OCI-M1 (cell line): ENCODE data around the gene OR8G5.

ENCODE experiments used
- DNase-seq: peaks from one replicate; lab custom pipeline; 2025; lab: John Stamatoyannopoulos, UW

OR8G5 gene

GRCh38 chr11:124256076-124256475, at the start of gene OR8G5:
TSS of gene OR8G5 (plus strand) at chr11:124256376. CDS start at chr11:124264932, 8,556 bp downstream.
- DNase-seq = no peak

GRCh38 chr11:124207102-124207792, 48.9 kb upstream of the OR8G5 start:
- DNase-seq = peak; percentile 98

GRCh38 chr11:124209824-124210357, 46.3 kb upstream of the OR8G5 start:
- DNase-seq = no peak

- DNase-seq = no peak
Measured at GRCh38 chr11:124210421-124210820, 45.8 kb upstream of the OR8G5 start.

GRCh38 chr11:124211321-124211720, 44.9 kb upstream of the OR8G5 start:
- no peak for DNase-seq

- no peak for DNase-seq
Measured at GRCh38 chr11:124214027-124214426, 42.1 kb upstream of the OR8G5 start.

- DNase-seq = no peak
Measured at GRCh38 chr11:124219126-124219525, 37.0 kb upstream of the OR8G5 start.

- DNase-seq = no peak
Measured at GRCh38 chr11:124222407-124222806, 33.8 kb upstream of the OR8G5 start.

GRCh38 chr11:124224618-124225423, 31.4 kb upstream of the OR8G5 start:
- peak; percentile 99 for DNase-seq

GRCh38 chr11:124225471-124225870, 30.7 kb upstream of the OR8G5 start:
- DNase-seq = no peak

- DNase-seq = no peak
Measured at GRCh38 chr11:124233376-124233775, 22.8 kb upstream of the OR8G5 start.

- DNase-seq = peak; percentile 81
Measured at GRCh38 chr11:124238512-124238911, 17.7 kb upstream of the OR8G5 start.

- DNase-seq = no peak
Measured at GRCh38 chr11:124240621-124241397, 15.4 kb upstream of the OR8G5 start, which contains the start of gene OR8G1. TSS of gene OR8G1 (plus strand) at chr11:124241095. CDS start at chr11:124249676, 8,581 bp downstream.

- DNase-seq = peak; percentile 73
Measured at GRCh38 chr11:124249869-124250268, 6.3 kb upstream of the OR8G5 start.

- DNase-seq = peak; percentile 79
Measured at GRCh38 chr11:124265041-124265440, 8.9 kb downstream of the OR8G5 start.

GRCh38 chr11:124270886-124271285, 14.7 kb downstream of the OR8G5 start:
- peak; percentile 40 for DNase-seq

- no peak for DNase-seq
Measured at GRCh38 chr11:124274000-124274399, 17.8 kb downstream of the OR8G5 start.

- peak; percentile 94 for DNase-seq
Measured at GRCh38 chr11:124276081-124276480, 19.9 kb downstream of the OR8G5 start.

GRCh38 chr11:124277207-124277606, 21.0 kb downstream of the OR8G5 start:
- DNase-seq = no peak

GRCh38 chr11:124277804-124278203, 21.6 kb downstream of the OR8G5 start:
- DNase-seq = peak; percentile 88

- DNase-seq = no peak
Measured at GRCh38 chr11:124278261-124278660, 22.1 kb downstream of the OR8G5 start.
